Activated CD8-positive, alpha-beta memory T cell treated with anti-CD3 and anti-CD28 coated beads for 4 hours (primary cell): ENCODE data around the gene SDSL.

Experiments
- DNase-seq, 2 donors: peaks; one replicate each; pipeline ENCODE4 v3.0.0-alpha.2; 2020; ENCODE audit warnings: low read depth in 2 of 2

Gene SDSL

DNA sequence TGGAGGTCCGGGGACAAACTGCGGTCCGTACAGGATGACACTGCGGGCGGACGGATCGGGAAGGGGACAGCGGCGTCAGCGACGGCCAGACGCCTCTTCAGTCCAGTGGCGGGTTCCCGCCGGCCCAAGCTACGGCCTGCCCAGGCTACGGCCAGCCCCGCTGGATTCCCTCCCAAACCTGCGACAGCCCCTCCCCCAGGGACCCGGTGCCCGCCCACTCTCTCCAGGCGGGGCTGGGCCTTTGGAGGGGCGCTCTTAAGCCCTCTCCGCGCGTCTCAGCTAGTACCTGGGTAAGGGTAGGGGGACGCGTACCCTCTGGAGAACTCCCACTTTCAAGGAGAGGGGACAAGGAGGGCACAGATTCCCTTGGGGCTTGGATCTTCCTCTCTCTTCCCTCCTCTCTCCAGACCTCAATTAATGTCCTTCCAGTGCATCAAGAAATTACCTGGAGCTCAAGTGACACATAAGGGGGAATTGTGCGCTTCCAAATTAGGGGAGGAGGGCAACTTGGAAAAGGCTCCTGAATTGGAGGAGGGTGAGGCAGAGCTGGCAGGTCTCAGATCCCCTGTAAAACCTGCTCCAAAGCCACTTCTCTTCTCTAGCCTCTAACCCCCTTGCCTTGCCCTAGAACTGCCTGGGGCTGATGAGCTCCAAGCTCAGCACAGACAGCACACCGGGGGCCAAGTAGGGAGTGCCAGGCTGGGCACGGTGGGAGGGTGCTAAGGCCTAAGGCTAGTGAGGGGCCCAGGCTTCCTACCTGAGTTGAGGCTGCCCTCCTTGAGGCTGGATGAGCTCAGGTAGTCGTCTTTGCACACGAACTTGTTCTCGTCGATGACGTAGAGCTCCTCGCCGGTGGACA is 46.4 kb downstream of the SDSL start:
- DNase-seq: no peak

DNA sequence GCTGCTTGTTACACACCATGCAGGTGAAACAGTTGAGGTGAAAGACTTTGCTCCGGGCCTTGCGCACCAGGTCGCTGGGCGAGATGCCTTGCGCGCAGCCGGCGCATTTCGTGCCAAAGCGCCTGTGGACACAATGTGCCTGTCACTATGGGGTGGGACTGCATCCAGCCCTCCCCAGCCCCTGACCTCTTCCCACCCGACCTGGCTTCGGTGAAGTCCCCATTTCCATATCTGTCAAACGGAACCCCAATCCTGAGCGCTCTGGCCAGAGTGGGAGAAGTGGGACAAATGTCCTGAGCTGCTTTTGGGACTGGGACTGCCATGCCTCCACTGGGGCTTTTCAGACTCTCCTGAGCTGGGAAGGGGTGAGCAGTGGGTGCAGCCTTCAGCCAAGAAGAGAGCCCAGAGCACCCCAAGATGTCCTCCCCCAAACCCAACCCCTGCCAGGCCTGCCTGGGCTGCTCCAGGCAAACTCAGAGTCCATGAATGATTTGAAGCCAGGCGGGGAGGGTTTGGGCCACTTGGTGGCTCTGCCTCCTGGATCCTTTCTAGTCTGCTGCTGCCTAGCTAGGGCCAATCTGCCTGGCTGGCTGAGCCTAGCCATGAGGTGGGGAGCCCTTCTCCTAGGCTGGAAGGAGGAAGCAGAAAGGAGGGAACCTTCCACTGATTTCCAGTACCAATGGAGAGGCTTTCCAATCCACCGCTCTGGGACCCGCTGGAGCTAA is 47.2 kb downstream of the SDSL start:
- no peak for DNase-seq

DNA sequence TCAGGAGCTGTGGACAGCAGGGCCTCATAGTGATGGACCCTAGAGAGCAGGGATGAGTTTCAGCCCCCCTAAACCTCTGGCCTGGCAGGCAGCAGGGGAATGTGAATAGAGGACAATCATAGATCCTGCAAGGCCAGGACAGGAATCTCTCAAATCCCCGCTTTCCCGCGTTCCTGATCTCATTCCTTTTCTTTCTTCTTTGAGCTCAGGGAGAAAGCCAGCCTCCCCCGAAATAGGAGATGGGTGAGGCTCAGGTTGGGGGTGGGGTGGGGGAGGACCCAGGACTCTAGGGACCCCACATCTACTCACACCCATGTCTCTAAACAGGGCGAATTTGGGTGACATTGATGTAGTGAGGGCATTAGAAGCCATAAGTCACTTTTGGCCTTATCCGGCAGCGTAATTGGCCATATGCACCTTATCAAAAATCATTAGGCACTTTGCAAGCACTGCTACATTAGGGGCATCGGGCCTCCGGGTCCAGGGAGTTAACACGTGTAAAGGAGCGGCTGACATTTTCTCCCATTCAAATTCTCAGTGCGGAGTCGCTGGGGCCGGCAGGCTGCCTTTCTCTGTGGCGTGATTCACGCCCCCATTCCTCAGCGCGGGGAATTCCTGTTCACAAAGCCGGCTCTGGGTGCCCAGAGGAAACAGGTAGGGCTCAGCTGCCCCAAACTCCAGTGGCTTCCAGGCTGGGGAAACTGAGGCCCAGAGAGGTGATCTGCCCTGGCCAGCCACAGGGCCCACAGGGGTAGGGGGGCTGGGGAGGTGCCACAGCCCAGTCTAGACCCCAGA is 48.0 kb downstream of the SDSL start:
- no peak for DNase-seq

DNA sequence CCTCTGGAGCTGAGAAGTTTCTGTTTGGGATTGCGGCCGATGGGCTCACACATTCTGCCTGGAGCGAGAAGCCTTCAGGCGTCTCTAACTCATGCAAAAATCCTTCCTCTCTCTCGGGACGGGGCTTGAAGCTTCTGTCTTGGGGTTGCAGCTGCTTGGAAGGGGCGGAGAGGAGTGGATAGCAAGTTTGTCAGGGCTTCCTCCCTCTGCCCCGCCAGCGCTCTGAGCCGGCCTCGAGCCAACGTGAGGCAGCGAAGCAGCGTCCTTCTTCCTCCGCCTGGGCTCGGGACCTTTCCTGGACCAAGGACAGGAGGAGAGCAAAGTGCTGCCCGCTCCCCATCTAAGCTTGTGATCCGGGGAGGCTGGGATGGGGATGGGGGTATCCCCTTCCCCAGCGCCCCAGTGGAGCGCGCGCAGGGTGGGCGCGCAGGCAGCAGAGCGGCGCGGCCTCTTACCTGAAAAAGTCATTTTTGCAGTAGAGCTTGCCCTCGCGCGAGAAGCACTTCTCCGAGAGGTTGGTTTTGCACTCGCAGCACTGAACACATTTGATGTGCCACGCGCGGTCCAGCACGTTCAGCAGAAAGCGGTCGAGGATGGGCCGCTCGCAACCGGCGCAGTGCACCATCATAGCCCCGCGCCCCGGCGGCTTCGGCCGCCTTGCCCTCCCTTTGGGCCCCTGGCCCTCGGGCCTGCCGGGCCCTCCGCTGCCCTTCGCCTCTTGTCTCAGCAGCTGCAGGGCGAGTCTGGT is 48.9 kb downstream of the SDSL start:
- DNase-seq: no peak

DNA sequence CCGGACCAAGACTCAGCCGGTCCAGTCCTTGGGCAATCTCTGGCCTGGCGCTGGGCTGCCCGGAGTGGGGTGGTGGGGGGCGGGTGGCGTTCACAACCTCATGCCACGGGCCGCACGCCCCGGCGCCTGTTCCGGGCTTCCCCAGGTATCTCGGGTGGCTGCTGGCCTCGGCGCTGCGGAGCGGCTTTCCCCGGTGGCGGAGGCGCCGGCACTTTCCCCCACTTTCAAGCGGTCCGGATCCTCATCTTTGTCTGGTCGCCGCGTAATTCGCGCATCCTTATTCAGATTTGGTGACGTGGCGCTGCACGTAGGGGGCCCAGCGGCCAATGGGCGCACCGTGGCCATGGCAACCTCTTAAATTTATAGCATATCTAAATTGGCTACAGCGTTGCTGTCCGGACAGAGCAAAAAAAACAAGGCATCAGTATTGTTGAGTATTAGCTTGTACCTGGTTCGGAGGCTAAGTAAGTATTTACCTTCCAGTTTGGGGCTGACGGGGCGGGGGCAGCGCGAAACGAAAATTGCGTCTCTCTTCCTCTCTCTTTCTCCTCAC is 49.5 kb downstream of the SDSL start, which contains the start of gene LHX5:
Gene LHX5 (minus strand): TSS at position 253 of the 553 bp plus-strand sequence. CDS start 373 bp downstream, outside the sequence.
- DNase-seq: no peak

DNA sequence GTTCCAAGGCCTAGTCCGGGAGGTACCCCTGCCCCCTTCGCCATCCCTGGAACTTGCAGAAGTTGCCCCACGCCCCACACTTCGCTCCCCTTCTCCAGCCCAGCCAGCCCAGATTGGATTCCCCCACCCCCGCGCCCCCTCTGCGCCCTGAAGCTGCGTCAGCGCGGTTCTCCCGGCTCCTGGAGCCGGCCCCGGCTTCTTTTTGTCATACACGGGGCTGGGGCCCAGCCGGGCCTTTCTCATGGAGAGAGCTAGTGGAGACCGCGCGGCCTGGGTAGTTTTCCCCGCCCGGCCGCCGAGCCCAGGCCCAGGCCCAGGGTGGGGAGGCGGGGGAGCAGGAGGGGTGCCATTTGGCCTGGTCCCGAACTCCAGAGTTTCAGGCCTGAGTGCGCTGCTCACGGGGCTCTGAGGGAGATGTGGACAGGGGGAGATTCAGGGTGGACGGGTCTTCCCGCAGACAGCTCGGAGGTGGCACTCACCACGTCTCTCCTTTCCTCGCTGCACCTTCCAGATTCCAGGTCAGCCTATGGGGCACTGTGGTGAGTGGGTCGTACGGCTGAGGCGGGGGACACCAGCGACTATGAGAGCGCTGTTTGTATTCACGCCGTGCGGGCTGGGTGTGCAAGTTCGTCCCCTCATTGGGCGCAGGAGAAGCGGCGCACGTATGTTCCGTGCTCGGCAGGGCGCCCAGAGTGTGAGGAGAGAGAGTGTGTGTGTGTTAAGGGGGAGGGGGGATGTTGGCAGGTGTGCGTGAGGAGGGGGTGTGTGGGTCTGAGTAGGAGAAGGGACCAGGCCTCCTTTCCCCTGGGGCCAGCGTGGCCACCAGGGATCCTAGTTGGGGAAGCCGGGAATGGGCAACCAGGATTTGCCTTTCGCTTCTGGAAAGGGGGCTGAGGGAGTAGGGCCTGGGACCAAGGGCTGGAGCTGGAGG is 50.3 kb downstream of the SDSL start:
- no peak for DNase-seq

DNA sequence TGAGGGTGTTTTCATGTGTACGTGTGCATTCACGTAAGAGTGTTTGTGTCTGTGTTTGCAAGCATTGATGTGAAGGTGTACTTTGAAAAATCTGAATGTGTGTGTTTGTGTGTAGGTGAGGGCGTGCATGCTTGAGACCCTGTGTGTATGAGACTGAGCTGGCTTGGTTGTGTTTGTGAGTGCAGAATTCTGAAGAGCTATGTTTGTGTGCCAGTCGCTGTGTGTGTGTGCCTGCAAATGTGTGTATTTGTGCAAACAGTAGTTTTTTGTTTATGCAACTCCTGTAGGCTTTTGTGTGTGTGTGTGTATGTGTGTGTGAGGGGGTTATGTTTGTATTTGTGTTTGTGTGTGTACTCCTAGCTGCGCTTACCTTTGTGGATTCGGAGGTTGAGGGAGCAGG is 51.2 kb downstream of the SDSL start:
- DNase-seq: no peak

DNA sequence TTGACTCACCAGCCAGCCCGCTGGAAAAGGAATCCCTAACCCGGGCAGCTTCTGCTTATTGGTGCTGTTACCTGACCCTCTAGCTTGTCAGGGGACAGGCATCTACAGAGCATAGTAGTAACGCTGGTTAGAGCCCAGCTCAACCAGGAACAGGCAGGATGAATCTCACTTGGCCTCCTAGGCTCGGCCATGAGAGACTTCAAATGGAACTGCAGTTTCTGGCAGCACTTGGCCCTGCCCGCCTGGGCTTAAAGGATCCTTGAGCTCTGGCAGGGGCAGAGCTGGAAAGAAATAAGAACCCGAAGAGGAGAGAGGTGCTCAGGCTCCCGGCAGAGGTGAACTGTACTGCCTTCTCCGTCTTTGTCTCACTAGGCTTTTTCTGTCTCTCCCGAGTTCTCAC is 51.8 kb downstream of the SDSL start:
- no peak for DNase-seq

DNA sequence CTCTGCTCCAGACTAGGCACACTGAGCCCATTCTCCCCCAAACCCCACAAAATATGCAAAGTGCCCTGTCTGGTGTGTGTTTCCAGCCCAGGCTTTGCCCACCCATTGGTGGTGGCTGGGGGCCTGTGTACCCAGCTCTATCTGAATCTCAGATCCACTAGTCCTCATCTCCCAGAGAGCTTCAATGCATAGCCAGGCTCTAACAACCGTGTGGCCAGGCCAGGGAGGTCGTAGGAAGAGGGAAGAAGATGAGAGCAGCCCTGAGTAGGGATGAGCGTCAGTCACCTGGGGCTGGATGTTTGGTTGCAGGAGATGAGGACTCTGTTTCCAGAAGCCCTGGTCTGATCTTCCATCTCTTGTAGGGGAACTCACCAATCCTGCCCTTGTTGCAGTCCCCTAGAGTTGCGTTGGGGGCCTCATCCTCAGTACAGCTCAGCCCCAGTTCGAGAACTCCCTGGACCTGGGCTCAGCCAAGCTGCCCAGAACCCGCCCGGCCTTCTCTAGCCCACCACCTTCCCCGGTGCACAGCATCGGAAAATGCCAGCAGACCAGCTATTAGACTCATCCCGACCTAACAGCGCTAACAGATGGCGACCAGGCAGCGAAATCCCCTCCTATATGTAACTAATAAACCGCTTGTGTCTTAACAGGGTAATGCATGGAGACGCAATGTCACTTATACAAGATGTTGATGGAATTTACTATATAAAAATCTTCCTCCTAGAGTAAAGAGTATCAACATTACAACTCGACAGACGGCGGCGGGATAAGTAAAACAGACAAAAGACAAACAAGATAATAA is 52.7 kb downstream of the SDSL start:
- DNase-seq: no peak

DNA sequence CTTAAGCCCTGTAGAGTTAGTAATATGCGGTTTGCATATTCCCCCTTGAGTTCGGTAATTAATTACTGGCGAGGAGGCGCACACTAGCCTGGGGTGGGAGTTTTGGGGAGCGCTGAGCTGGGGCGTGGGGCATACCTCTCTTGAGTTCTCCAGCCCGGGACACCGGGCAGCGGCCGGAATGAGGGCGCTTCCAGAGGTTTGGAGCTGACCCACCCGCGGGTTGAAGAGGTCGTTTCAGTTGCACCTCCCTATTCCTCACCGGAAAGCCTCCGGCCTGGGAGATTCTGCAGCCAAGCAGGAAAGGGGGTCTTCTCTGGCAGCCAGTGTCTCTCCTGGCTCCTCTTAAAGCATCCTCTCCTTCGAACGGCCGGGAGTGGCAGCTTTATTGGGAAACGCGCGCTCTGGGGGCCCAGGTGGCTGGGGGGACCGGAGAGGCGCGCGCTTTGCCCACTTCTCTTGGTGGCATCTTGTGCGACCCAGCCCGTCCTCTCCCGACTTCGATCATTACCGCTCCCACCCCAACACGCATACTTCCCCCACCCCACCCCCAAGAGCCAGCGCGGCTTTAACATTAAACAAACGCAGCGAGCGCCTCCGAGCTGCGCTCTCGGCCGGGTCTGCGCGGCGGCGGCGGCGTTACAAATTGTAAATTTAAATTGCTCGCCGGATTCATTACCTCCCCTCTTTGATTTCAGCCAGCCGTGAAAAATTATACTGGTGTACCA is 53.4 kb downstream of the SDSL start:
- no peak for DNase-seq

DNA sequence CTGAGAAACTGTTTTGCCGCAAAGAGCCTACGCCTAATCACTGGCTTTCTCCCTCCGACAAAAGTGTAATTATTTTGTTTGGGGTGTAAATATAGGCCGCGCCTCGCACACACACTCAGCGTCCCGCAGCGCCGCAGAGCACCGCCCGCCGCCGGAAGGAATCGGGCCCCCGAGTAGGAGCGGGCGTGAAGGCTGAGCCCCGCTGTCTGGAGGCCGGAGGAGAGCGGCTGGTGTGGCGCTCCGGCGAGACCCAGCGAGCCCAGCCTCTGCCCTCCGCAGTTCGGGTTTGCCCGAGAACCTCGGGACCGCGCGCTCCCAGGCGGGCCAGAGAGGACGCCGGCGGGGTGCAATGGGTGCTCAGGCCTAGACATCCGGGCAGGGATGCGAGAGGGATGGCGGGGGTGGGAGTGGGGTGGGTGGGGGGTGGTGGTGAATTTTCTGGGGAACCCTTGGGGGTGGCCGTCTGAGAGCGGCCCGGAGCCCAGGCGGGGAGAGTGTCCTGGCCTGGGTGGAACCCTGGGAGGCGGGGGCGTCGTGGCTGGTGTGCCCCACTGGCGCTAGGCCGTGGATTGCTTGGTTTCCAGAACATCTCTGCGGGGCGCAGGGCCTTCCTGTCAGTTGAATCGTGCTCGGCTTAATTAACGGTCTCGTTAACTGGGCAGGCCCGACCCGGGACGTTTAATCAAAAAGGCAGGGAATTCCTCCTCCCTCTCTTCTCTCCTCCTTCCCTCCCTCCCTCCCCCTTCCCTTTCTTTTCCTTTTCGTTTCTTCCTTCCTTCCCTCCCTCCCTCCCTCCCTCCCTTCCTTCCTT is 54.2 kb downstream of the SDSL start:
- no peak for DNase-seq

DNA sequence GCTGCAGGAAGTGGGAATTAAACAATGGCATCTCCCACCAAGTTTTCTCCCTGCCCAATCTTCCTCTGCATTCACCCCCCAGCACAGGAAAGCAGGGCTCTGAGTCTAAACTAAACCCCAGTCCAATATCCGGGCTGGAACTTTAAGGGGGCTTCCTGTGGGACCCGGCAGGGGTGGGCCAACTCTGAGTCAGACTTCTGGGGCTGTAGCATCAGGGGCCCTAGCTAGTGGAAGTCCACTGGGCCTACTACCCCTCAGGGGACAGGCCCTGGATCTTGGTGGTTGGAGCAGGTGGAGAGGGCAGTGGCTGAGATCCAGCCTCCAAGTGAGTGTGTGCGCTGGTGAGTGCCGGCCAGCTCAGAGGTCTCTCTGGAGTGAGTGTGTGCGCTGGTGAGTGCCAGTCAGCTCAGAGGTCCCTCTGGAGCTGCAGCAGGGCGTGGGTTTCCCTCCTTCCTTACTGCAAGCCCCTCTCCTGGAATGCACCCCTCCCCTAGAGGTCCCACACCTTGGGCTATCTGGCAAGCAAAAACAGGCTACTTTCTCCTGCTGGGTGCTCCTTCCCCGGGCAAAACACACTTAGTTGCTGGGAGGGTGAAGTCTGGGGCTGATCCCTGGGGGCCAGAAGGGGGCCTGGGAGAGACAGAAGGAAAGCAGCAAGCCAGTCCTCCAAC is 55.1 kb downstream of the SDSL start:
- no peak for DNase-seq

DNA sequence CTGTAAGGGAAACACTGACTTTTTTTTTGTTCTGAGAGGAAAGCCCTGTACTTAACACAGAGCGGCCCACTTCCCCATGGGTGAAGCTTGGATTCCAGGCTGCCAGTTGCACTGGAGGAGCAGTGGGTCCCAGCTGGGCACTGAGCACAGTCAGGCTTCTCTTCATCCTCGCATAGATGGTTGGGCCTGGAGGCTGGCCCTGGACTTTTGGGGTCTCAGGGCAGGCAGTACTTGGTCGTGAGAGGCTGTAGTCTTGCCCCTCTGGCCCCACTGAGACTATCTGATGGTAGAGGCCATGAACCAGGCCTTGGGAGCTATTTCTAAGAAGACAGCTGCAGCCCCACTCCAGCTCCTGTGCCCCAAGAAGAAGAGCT is 55.6 kb downstream of the SDSL start:
- DNase-seq: no peak

DNA sequence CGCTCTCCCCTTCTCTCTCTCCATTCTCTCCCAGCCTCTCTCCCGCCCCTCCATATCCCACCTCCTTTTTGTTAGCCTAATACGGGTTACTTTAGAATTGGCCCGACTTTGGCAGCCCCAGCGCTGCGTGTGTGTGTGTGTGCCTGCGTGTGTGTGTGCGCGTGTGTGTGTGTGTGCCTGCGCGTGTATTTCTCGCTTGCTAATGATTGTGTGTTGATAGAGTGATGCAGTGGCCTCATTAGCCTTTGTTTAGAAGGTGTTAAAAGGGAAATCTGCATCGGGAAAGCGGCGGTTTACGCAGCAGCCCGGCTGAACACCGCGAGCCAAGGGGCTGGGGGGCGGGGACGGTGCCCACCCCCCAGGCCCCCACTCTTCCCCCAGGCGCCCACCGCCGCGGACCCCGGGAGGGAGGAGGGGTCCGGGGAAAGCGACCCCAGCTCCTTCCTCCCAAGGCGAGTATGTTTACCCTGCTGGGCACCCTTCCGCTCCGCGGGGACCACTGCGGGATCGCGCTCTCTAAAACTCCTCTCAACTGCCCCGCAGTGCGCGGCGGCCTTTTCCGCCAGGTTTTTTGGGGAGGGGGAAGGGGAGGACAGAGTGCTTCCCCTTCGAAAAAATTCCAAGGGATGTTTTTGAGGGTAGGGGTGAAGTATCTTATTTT is 56.3 kb downstream of the SDSL start:
- DNase-seq: no peak

DNA sequence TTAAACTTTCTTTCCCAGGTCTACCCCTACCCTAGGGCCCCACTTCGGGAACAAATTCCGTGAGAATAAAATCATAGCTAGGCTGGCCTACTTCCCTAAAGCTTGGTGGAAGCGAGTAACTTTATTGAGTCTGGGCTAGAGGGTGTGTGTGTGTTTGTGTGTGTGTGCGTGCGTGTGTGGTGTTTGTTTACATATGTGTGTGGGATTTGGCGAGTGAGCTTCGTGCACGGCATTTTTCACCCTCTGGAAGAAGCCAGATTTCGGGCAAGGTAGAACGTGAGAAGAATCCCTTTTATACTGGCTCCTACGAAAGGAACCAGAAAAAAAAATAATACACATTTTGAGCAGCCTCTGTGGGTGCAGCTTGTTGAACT is 57.0 kb downstream of the SDSL start:
- DNase-seq: no peak

DNA sequence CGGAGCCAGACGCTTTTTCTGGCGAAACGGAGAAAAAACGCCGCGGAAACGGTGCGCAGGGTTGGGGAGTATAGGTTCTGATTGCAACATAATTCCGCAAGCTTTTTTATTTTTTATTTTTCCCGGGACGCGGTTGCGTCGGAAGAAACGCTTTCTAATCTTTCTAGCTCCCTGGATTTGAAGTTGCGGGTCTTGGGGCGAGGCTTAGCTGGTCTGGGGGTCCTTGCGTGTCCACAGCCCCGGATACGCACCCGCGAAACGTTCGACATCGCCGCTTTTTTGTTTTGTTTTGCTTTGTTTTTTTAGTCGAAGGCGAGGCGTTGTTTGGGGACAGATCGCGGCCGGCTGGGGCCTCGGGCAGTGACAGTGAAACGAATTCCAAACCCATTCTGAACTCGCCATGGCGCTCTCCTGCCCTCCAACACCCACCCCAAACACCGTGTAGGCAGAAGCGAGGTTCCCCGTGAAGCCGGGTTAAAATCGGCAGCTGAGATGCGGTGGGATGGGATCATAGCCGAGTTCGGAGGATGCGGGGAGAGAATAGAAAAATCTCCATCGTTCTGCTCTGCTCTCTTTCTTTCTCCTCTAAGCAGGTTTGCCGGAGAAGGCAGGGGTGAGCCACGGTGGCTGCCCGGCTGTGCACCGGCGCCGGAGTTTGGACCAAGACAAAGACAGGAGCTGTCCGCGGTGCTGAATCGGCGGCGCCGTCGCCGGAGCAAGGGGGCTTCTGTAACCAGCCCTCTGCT is 57.6 kb downstream of the SDSL start:
- DNase-seq: no peak
